Activated T-helper 2 cell treated with anti-CD3 and anti-CD28 coated beads, Interferon-gamma antibody, Interleukin-2, Interleukin-4, amounts not matched to agents 10 μg/mL and 5 μg/mL and 100 μg/mL, durations not matched to agents 14 hours and 24 hours and 36 hours (primary cell): Measurements from ENCODE around the gene ZC2HC1C. TPM values are rescaled to one million over a fixed set of nuclear protein-coding genes. Genes with fewer than 3 reads are reported as not detected.

Source experiments
- DNase-seq: peaks from one replicate; pipeline ENCODE4 v3.0.0; 2021; ENCODE audit warnings: low spot score
- H3K27ac Mint-ChIP-seq: one replicate; pipeline ENCODE4 v1.8.0; 2021; ENCODE audit warnings: mixed read lengths
- H3K27me3 Mint-ChIP-seq: one replicate; pipeline ENCODE4 v1.8.0; 2021; ENCODE audit warnings: low read depth, mixed read lengths
- H3K36me3 Mint-ChIP-seq: one replicate; pipeline ENCODE4 v1.8.0; 2021; ENCODE audit warnings: low read depth, mixed read lengths
- H3K4me1 Mint-ChIP-seq: one replicate; pipeline ENCODE4 v1.8.0; 2021; ENCODE audit warnings: low read depth, mixed read lengths
- H3K4me3 Mint-ChIP-seq: one replicate; pipeline ENCODE4 v1.8.0; 2021; ENCODE audit warnings: low read depth, mild to moderate bottlenecking, moderate library complexity, mixed read lengths
- H3K9me3 Mint-ChIP-seq: one replicate; pipeline ENCODE4 v1.8.0; 2021; ENCODE audit warnings: mixed read lengths
- intact Hi-C: fragments of 100-400 bp; cut with micrococcal nuclease; formaldehyde crosslinking; loops from one replicate; pipeline ENCODE4 v1.15.1; 2023
- total RNA-seq: library from RNA; stranded (reverse); gene quantifications from 2 replicates; pipeline ENCODE4 v1.2.3, GENCODE V29; 2022

ZC2HC1C gene
- total RNA-seq, 1 donor from 2014 or later: 1.5 TPM

GRCh38 chr14:75046275-75046674 lies 23.2 kb upstream of the ZC2HC1C start:
- intact Hi-C loops: loop anchor here (5.0 kb wide), 1 partner anchor 34 kb away; no protein-coding TSS in a partner anchor
- H3K4me1 Mint-ChIP-seq: peaks cover 42% of the 10 kb centered on the region
- H3K27me3 Mint-ChIP-seq: no peaks in the 10 kb centered on the region
- no peak overlapping the region for H3K4me3 Mint-ChIP-seq
- no peaks in the 10 kb centered on the region for H3K9me3 Mint-ChIP-seq
- no peak overlapping the region for H3K27ac Mint-ChIP-seq
- H3K36me3 Mint-ChIP-seq: peaks cover 70% of the 10 kb centered on the region
- no peak for DNase-seq

GRCh38 chr14:75046899-75047298 lies 22.5 kb upstream of the ZC2HC1C start:
- intact Hi-C loops: loop anchor here (5.0 kb wide), 1 partner anchor 35 kb away; no protein-coding TSS in a partner anchor
- no peak for DNase-seq
- H3K27ac Mint-ChIP-seq: peak overlapping the region; percentile 66
- no peak overlapping the region for H3K4me3 Mint-ChIP-seq
- no peaks in the 10 kb centered on the region for H3K27me3 Mint-ChIP-seq
- peaks cover 46% of the 10 kb centered on the region for H3K4me1 Mint-ChIP-seq
- H3K36me3 Mint-ChIP-seq: peaks cover 69% of the 10 kb centered on the region
- no peaks in the 10 kb centered on the region for H3K9me3 Mint-ChIP-seq

GRCh38 chr14:75047506-75047905 lies 21.9 kb upstream of the ZC2HC1C start:
- Mint-ChIP-seq H3K27ac (no peak overlapping the region), H3K9me3 (no peaks in the 10 kb centered on the region), H3K4me1 (peaks cover 50% of the 10 kb centered on the region), H3K4me3 (no peak overlapping the region), H3K36me3 (peaks cover 63% of the 10 kb centered on the region), H3K27me3 (no peaks in the 10 kb centered on the region)
- no peak for DNase-seq
- intact Hi-C loops: loop anchor here (5.0 kb wide), 1 partner anchor 35 kb away; no protein-coding TSS in a partner anchor

GRCh38 chr14:75048101-75048500 lies 21.3 kb upstream of the ZC2HC1C start:
- no peak overlapping the region for H3K4me3 Mint-ChIP-seq
- no peak overlapping the region for H3K27ac Mint-ChIP-seq

GRCh38 chr14:75049136-75049535 lies 20.3 kb upstream of the ZC2HC1C start:
- intact Hi-C loops: loop anchor here (5.0 kb wide), 1 partner anchor 37 kb away; no protein-coding TSS in a partner anchor
- no peak for DNase-seq
- peaks cover 72% of the 10 kb centered on the region for H3K36me3 Mint-ChIP-seq
- H3K27me3 Mint-ChIP-seq: no peaks in the 10 kb centered on the region
- H3K4me3 Mint-ChIP-seq: no peak overlapping the region
- H3K4me1 Mint-ChIP-seq: peaks cover 66% of the 10 kb centered on the region
- no peaks in the 10 kb centered on the region for H3K9me3 Mint-ChIP-seq
- no peak overlapping the region for H3K27ac Mint-ChIP-seq

More at GRCh38 chr14:75048101-75048500, 21.3 kb upstream of the ZC2HC1C start:
- H3K36me3 Mint-ChIP-seq: peaks cover 67% of the 10 kb centered on the region
- peaks cover 56% of the 10 kb centered on the region for H3K4me1 Mint-ChIP-seq
- H3K9me3 Mint-ChIP-seq: no peaks in the 10 kb centered on the region
- DNase-seq: no peak
- H3K27me3 Mint-ChIP-seq: no peaks in the 10 kb centered on the region
- intact Hi-C loops: loop anchor here (5.0 kb wide), 1 partner anchor 36 kb away; no protein-coding TSS in a partner anchor

GRCh38 chr14:75049731-75050201 lies 19.7 kb upstream of the ZC2HC1C start:
- intact Hi-C loops: loop anchor here (5.0 kb wide), 1 partner anchor 37 kb away; no protein-coding TSS in a partner anchor
- H3K36me3 Mint-ChIP-seq: peaks cover 71% of the 10 kb centered on the region

GRCh38 chr14:75050852-75051555 lies 18.4 kb upstream of the ZC2HC1C start, which contains the start of gene MLH3:
TSS of gene MLH3 (minus strand) at chr14:75051467. CDS start at chr14:75049655, 1,812 bp downstream.
- peak within 1 kb of the TSS; percentile 88 for H3K4me3 Mint-ChIP-seq
- peak within 1 kb of the TSS; percentile 93 for H3K27ac Mint-ChIP-seq
- H3K27me3 Mint-ChIP-seq: no peaks in the 10 kb centered on the region
- H3K36me3 Mint-ChIP-seq: peaks cover 75% of the 10 kb centered on the region
- H3K9me3 Mint-ChIP-seq: no peaks in the 10 kb centered on the region
- intact Hi-C loops: loop anchor here (1.0 kb wide), 1 partner anchor 12 kb away; no protein-coding TSS in a partner anchor
- peak; percentile 73 for DNase-seq
- H3K4me1 Mint-ChIP-seq: peaks cover 64% of the 10 kb centered on the region

More at GRCh38 chr14:75049731-75050201, 19.7 kb upstream of the ZC2HC1C start:
- H3K27me3 Mint-ChIP-seq: no peaks in the 10 kb centered on the region
- DNase-seq: no peak
- no peaks in the 10 kb centered on the region for H3K9me3 Mint-ChIP-seq
- peak overlapping the region; percentile 88 for H3K4me3 Mint-ChIP-seq
- no peak overlapping the region for H3K27ac Mint-ChIP-seq
- H3K4me1 Mint-ChIP-seq: peaks cover 62% of the 10 kb centered on the region

GRCh38 chr14:75051556-75051899 lies 17.9 kb upstream of the ZC2HC1C start:
- intact Hi-C loops: loop anchor here (1.0 kb wide), 1 partner anchor 12 kb away; no protein-coding TSS in a partner anchor
- Mint-ChIP-seq H3K4me3 (peak overlapping the region; percentile 88), H3K36me3 (peaks cover 74% of the 10 kb centered on the region), H3K27ac (peak overlapping the region; percentile 93), H3K4me1 (peaks cover 64% of the 10 kb centered on the region), H3K9me3 (no peaks in the 10 kb centered on the region), H3K27me3 (no peaks in the 10 kb centered on the region)
- no peak for DNase-seq

GRCh38 chr14:75053396-75054291 lies 15.8 kb upstream of the ZC2HC1C start:
- Mint-ChIP-seq H3K9me3 (no peaks in the 10 kb centered on the region), H3K27me3 (no peaks in the 10 kb centered on the region), H3K4me1 (peaks cover 46% of the 10 kb centered on the region), H3K27ac (peak overlapping the region; percentile 69), H3K4me3 (no peak overlapping the region), H3K36me3 (peaks cover 64% of the 10 kb centered on the region)
- DNase-seq: no peak
- intact Hi-C loops: no loop called here

- Mint-ChIP-seq H3K27me3 (no peaks in the 10 kb centered on the region), H3K9me3 (no peaks in the 10 kb centered on the region), H3K4me3 (no peak overlapping the region), H3K4me1 (peaks cover 47% of the 10 kb centered on the region), H3K36me3 (peaks cover 63% of the 10 kb centered on the region), H3K27ac (no peak overlapping the region)
- intact Hi-C loops: no loop called here
- DNase-seq: no peak
Observed at GRCh38 chr14:75054421-75054820, 15.0 kb upstream of the ZC2HC1C start.

GRCh38 chr14:75059642-75060041 lies 9.8 kb upstream of the ZC2HC1C start:
- H3K27ac Mint-ChIP-seq: no peak overlapping the region
- H3K36me3 Mint-ChIP-seq: peaks cover 60% of the 10 kb centered on the region
- peaks cover 32% of the 10 kb centered on the region for H3K4me1 Mint-ChIP-seq
- H3K9me3 Mint-ChIP-seq: peaks cover 3% of the 10 kb centered on the region
- intact Hi-C loops: loop anchor here (5.0 kb wide), 1 partner anchor 57 kb away; the partner anchor contains the start of gene EIF2B2
- H3K4me3 Mint-ChIP-seq: no peak overlapping the region
- H3K27me3 Mint-ChIP-seq: no peaks in the 10 kb centered on the region
- no peak for DNase-seq

- Mint-ChIP-seq H3K9me3 (peaks cover 3% of the 10 kb centered on the region), H3K27me3 (no peaks in the 10 kb centered on the region), H3K27ac (no peak overlapping the region), H3K4me1 (peaks cover 34% of the 10 kb centered on the region), H3K4me3 (no peak overlapping the region), H3K36me3 (peaks cover 56% of the 10 kb centered on the region)
- intact Hi-C loops: loop anchor here (5.0 kb wide), 1 partner anchor 58 kb away; the partner anchor contains the start of gene EIF2B2
- DNase-seq: no peak
Observed at GRCh38 chr14:75060420-75060819, 9.0 kb upstream of the ZC2HC1C start.
